Activated T-helper 17 cell treated with anti-CD3 and anti-CD28 coated beads, Interleukin-2, amount 50 U/mL, for 72 hours (primary cell): ENCODE measurements around the gene PNPLA6. TPM values are rescaled to one million over a fixed set of nuclear protein-coding genes. Genes with fewer than 3 reads are reported as not detected.
A peak's percentile ranks its signal among the peaks of the same experiment; 100 is the strongest.

ENCODE experiments used
- ATAC-seq: fragments of 150-1000 bp; cut with Tn5 transposase; replicated peaks from 2 replicates; pipeline ENCODE4 v1.10.0; 2021; ENCODE audit warnings: mild to moderate bottlenecking, moderate library complexity
- H3K27ac Mint-ChIP-seq: one replicate; pipeline ENCODE4 v1.8.0; 2022; ENCODE audit warnings: mixed read lengths
- H3K27me3 Mint-ChIP-seq: one replicate; pipeline ENCODE4 v1.8.0; 2022; ENCODE audit warnings: mixed read lengths
- H3K36me3 Mint-ChIP-seq: one replicate; pipeline ENCODE4 v1.8.0; 2022; ENCODE audit warnings: low read depth, mild to moderate bottlenecking, mixed read lengths
- H3K4me1 Mint-ChIP-seq: one replicate; pipeline ENCODE4 v1.8.0; 2022; ENCODE audit warnings: mixed read lengths
- H3K4me3 Mint-ChIP-seq: one replicate; pipeline ENCODE4 v1.8.0; 2022; ENCODE audit warnings: mild to moderate bottlenecking, mixed read lengths
- H3K9me3 Mint-ChIP-seq: one replicate; pipeline ENCODE4 v1.8.0; 2022; ENCODE audit warnings: mixed read lengths
- total RNA-seq, 2 donors: library from RNA; stranded (reverse); gene quantifications; one replicate each; pipeline ENCODE4 v1.2.3, GENCODE V29; 2022

PNPLA6 gene
- total RNA-seq, 2 donors from 2014 or later: 146 to 163 TPM

DNA sequence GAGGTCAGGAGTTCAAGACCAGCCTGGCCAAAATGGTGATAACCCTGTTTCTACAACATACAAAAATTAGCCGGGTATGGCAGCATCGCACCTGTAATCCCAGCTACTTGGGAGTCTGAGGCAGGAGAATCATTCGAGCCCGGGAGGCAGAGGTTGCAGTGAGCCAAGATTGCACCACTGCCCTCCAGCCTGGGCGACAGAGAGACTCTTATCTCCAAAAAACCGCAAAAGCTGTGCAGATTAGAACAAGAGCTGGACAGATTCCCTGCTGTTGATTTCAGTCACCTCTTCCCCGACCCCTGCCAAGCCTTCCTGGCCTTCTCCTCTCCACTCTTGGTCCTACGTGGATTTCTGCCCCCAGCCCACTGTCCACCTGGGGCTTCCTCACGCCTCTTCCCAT is 68.4 kb downstream of the PNPLA6 start:
- H3K27ac Mint-ChIP-seq: no peak overlapping the region
- no peak for ATAC-seq
- H3K9me3 Mint-ChIP-seq: no peaks in the 10 kb centered on the region
- H3K27me3 Mint-ChIP-seq: peaks cover 23% of the 10 kb centered on the region
- H3K4me1 Mint-ChIP-seq: peaks cover 9% of the 10 kb centered on the region
- peaks cover 10% of the 10 kb centered on the region for H3K36me3 Mint-ChIP-seq
- no peak overlapping the region for H3K4me3 Mint-ChIP-seq

DNA sequence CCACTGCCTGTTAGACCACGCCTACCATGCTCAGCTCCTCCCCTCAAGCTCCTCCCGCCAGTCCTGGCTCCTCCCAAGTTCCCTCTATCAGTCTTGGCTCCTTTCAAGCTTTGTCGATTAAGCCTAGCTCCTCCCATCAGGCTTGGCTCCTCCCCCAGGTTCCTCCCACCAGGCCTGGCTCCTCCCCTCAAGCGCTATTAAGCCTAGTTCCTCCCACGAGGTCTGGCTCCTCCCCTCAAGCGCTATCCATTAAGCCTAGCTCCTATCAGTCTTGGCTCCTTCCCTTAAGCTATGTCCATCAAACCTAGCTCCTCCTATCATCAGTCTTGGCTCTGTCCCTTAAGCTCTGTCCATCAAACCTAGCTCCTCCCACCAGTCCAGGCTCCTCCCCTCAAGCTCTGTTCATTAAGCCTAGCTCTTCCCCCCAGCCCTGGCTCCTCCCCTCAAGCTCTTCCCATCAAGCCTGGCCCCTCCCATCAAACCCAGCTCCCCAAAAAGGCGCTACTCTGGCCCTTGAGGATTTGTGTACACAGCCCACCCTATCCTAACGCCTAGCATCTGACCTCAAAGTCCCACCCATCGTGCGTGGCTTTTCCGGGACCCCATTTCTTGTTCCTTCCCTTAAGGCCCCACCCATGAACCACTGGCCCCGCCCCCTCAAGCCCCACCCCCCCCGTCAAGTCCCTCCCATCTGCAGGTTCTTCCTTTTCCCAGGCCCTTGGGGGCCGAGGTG is 70.1 kb downstream of the PNPLA6 start:
- peaks cover 8% of the 10 kb centered on the region for H3K4me1 Mint-ChIP-seq
- H3K27ac Mint-ChIP-seq: no peak overlapping the region
- no peak overlapping the region for H3K4me3 Mint-ChIP-seq
- H3K27me3 Mint-ChIP-seq: peaks cover 23% of the 10 kb centered on the region
- ATAC-seq: peak; percentile 71
- H3K36me3 Mint-ChIP-seq: peaks cover 4% of the 10 kb centered on the region
- no peaks in the 10 kb centered on the region for H3K9me3 Mint-ChIP-seq

DNA sequence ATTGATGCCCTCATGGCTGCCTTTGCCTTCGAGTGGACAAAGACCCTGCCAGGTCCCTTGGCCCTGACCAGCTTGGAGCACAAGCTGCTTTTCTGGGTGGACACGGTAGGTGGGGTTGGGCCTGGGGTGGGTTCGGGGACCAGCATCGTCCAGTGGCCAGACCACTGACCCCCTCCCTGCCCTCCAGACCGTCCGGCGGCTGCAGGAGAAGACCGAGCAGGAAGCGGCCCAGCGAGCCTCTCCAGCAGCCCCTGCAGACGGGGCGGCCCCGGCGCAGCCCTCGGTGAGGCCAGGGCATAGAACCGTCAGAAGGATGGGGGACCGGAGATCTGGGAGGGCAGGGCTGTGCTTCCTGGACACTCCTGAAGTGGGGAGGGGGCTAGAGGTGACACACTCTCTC is 70.8 kb downstream of the PNPLA6 start:
- Mint-ChIP-seq H3K27me3 (peaks cover 20% of the 10 kb centered on the region), H3K4me3 (no peak overlapping the region), H3K4me1 (peaks cover 4% of the 10 kb centered on the region), H3K9me3 (no peaks in the 10 kb centered on the region), H3K36me3 (no peaks in the 10 kb centered on the region), H3K27ac (no peak overlapping the region)
- no peak for ATAC-seq

DNA sequence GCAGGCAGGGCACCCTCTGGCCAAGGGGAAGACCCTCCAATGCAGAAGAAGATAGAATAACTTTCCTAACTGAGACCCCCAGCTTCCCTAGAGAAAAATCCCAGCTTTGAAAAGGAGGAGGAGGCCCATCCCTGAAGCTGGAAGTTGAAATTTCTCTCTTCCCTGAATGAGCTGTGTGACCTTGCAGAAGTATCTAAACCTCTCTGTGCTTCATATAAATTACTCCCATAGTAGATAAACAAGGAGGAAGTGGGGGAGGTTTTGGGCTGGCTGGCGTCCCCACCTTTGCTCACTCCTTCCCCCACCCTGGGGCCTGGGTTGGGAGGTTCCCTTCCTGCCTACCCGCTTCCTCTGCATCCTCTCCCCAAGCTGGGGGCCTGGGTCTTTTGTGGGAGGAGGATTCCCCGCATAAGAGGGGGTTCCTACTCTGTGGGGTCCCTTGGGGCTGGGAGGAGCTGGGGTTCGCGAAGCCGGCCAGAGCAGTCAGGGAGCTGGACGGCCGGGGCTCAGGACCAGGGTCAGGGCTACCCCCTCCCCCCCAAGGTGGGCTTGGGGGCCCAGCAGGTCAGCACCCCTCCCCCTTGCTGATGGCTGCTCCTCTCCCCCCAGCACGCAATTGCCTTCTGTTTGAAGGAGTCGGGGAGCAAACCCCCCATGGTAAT is 71.8 kb downstream of the PNPLA6 start:
- Mint-ChIP-seq H3K4me1 (peaks cover 4% of the 10 kb centered on the region), H3K4me3 (no peak overlapping the region), H3K27ac (no peak overlapping the region), H3K36me3 (no peaks in the 10 kb centered on the region), H3K27me3 (peaks cover 13% of the 10 kb centered on the region), H3K9me3 (no peaks in the 10 kb centered on the region)
- ATAC-seq: no peak

DNA sequence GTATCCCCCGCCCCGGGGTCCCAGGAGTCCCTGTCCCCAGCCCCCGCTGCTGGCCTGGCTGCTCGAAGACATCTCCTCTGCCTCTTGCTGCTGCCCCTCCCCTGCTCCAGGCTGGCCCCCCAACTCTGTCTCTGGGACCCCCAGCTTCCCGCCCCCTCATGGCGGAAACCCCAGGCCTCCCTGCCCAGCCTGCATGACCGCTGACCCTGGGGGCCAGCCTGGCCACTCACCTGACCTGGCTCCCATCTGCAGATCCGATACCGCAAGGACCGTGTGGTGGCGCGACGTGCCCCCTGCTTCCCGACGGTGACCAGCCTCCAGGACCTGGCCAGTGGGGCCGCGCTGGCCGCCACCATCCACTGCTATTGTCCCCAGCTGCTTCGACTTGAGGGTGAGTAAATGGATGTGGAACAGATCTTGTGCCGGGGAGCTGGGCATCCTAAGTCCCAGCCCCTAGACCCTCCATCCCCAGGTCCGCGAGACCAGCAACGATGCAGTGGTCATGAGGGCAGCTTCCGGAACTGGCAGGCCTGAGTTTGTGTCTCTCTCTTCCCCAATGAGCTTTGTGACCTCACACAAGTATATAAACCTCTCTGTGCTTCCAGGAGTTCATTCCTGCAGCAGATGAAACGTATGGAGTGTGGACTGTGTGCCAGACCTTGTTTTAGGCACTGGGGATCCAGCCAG is 72.5 kb downstream of the PNPLA6 start:
- H3K27ac Mint-ChIP-seq: no peak overlapping the region
- peaks cover 4% of the 10 kb centered on the region for H3K4me1 Mint-ChIP-seq
- no peaks in the 10 kb centered on the region for H3K9me3 Mint-ChIP-seq
- H3K27me3 Mint-ChIP-seq: peaks cover 12% of the 10 kb centered on the region
- no peak for ATAC-seq
- H3K4me3 Mint-ChIP-seq: no peak overlapping the region
- H3K36me3 Mint-ChIP-seq: no peaks in the 10 kb centered on the region

DNA sequence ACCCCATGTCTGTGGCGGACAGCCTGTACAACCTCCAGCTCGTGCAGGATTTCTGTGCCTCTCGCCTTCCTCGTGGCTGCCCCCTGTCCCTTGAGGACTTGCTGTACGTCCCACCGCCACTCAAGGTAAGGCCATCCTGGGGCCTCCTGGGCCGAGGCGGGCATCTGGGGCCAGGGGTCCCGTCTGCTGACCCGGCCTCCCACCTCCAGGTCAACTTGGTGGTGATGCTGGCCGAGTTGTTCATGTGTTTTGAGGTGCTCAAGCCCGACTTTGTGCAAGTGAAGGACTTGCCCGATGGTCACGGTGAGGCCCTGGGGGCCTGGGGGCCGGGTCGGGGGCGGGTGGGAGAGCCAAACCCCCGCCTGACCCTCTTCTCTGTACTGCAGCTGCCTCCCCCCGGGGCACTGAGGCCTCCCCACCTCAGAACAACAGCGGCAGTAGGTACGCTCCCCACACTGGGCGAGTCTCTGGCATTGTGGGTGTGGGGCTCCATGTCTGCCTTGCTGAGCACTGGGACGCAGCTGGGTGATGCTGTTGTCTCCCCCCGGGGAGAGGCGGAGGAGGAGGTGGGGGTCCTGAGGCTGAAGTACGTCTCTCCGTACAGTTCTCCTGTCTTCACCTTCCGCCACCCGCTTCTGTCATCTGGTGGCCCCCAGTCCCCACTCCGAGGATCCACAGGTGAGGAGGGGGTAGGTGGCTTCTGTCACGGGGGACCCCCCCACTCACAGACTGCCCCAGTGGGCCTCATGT is 75.1 kb downstream of the PNPLA6 start:
- Mint-ChIP-seq H3K27ac (no peak overlapping the region), H3K27me3 (peaks cover under 1% of the 10 kb centered on the region), H3K4me1 (no peaks in the 10 kb centered on the region), H3K4me3 (no peak overlapping the region), H3K9me3 (no peaks in the 10 kb centered on the region), H3K36me3 (no peaks in the 10 kb centered on the region)
- ATAC-seq: no peak

Other genes with a start within 250 kb of the PNPLA6 start
- 1 to 10 TPM in 1 of 2 donors, under 1 TPM in 1; 0.69 to 5.0 TPM for gene INSR, start 241.3 kb upstream of the PNPLA6 start, total RNA-seq
- 10 to 100 TPM; 47.8 to 58.6 TPM for gene ARHGEF18, start 186.8 kb upstream of the PNPLA6 start, total RNA-seq
- gene PEX11G, start 46.7 kb upstream of the PNPLA6 start, total RNA-seq: under 1 TPM in 1 of 2 donors, not detected in 1; 0.66 TPM
- 1 to 10 TPM; 2.9 to 3.1 TPM for gene ZNF358, start 19.6 kb upstream of the PNPLA6 start, total RNA-seq
- gene MCOLN1, start 13.1 kb upstream of the PNPLA6 start, total RNA-seq: 10 to 100 TPM; 10.0 to 15.3 TPM
- under 1 TPM; 0.11 to 0.37 TPM for gene CAMSAP3, start 60.1 kb downstream of the PNPLA6 start, total RNA-seq
- gene XAB2, start 93.8 kb downstream of the PNPLA6 start, total RNA-seq: 10 to 100 TPM; 39.0 to 53.8 TPM
- gene PET100, start 94.1 kb downstream of the PNPLA6 start, total RNA-seq: 10 to 100 TPM; 90.1 to 93.7 TPM
- 10 to 100 TPM in 1 of 2 donors, 1 to 10 TPM in 1; 3.6 to 19.5 TPM for gene PCP2, start 98.0 kb downstream of the PNPLA6 start, total RNA-seq
- gene STXBP2, start 101.4 kb downstream of the PNPLA6 start, total RNA-seq: 100 to 1,000 TPM; 113 to 154 TPM
- not detected for gene RETN, start 133.3 kb downstream of the PNPLA6 start, total RNA-seq
- not detected for gene MCEMP1, start 141.4 kb downstream of the PNPLA6 start, total RNA-seq
- 10 to 100 TPM; 61.8 to 82.5 TPM for gene TRAPPC5, start 145.1 kb downstream of the PNPLA6 start, total RNA-seq
- gene FCER2, start 166.4 kb downstream of the PNPLA6 start, total RNA-seq: 1 to 10 TPM in 1 of 2 donors, under 1 TPM in 1; 0.65 to 2.8 TPM
- not detected for gene CLEC4G, start 196.4 kb downstream of the PNPLA6 start, total RNA-seq
- gene CD209, start 211.8 kb downstream of the PNPLA6 start, total RNA-seq: not detected
- not detected for gene CLEC4M, start 227.5 kb downstream of the PNPLA6 start, total RNA-seq